Esophagus muscularis mucosa (tissue), 3 donors: Measurements from ENCODE around the gene DNAJC1.

Source experiments
- EP300 ChIP-seq: sonication (generic); formaldehyde crosslinking; IDR thresholded peaks from one replicate; pipeline ENCODE4 v1.6.1; 2017; ENCODE audit warnings: antibody characterized with exemption
- TF ChIP-seq, protein P1 (sequence below), 3 experiments: fragments of 200-600 bp in 2 of 3; fragments of 450-650 bp in 1 of 3; sonication (generic) in 2 of 3; IDR thresholded peaks; one replicate each; pipeline ENCODE4 v1.5.1; 2017 to 2019; ENCODE audit warnings: antibody characterized with exemption in 3 of 3, mild to moderate bottlenecking in 2 of 3, moderate library complexity in 1 of 3

GRCh38 chr10:21771219-21771618 lies 232.3 kb downstream of the DNAJC1 start:
- TF ChIP-seq EP300: no peak
- TF ChIP-seq, protein P1, sequence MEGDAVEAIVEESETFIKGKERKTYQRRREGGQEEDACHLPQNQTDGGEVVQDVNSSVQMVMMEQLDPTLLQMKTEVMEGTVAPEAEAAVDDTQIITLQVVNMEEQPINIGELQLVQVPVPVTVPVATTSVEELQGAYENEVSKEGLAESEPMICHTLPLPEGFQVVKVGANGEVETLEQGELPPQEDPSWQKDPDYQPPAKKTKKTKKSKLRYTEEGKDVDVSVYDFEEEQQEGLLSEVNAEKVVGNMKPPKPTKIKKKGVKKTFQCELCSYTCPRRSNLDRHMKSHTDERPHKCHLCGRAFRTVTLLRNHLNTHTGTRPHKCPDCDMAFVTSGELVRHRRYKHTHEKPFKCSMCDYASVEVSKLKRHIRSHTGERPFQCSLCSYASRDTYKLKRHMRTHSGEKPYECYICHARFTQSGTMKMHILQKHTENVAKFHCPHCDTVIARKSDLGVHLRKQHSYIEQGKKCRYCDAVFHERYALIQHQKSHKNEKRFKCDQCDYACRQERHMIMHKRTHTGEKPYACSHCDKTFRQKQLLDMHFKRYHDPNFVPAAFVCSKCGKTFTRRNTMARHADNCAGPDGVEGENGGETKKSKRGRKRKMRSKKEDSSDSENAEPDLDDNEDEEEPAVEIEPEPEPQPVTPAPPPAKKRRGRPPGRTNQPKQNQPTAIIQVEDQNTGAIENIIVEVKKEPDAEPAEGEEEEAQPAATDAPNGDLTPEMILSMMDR (IDR thresholded peaks at IDR 0.05): no peak
